KMS-11 (cell line): ENCODE measurements around the gene PCDHGC4.

Experiments used
- H2AFZ ChIP-seq: fragments of 200-600 bp; sonication (generic); 2 replicates; pipeline ENCODE4 v1.6.1; 2016; ENCODE audit warnings: antibody characterized with exemption, mixed run types, low read depth
- H3K27ac ChIP-seq: fragments of 200-600 bp; sonication (generic); 2 replicates; pipeline ENCODE4 v1.6.1; 2016; ENCODE audit warnings: mild to moderate bottlenecking, mixed run types
- H3K27me3 ChIP-seq: fragments of 200-600 bp; sonication (generic); 2 replicates; pipeline ENCODE4 v1.6.1; 2017; ENCODE audit warnings: mild to moderate bottlenecking, low read depth, mixed run types, moderate library complexity; ENCODE audit not compliant: insufficient read depth
- H3K36me3 ChIP-seq: fragments of 200-600 bp; sonication (generic); 2 replicates; pipeline ENCODE4 v1.6.1; 2017; ENCODE audit warnings: mild to moderate bottlenecking, mixed run types; ENCODE audit not compliant: insufficient read depth
- H3K4me1 ChIP-seq: fragments of 200-600 bp; sonication (generic); 2 replicates; pipeline ENCODE4 v1.6.1; 2016; ENCODE audit warnings: mild to moderate bottlenecking, low read depth, mixed run types; ENCODE audit not compliant: poor library complexity, severe bottlenecking
- H3K4me2 ChIP-seq: fragments of 200-600 bp; sonication (generic); 2 replicates; pipeline ENCODE4 v1.7.0; 2016; ENCODE audit warnings: mild to moderate bottlenecking, mixed run types
- H3K4me3 ChIP-seq: fragments of 200-600 bp; sonication (generic); IDR thresholded peaks from 2 replicates; pipeline ENCODE4 v1.6.1; 2017; ENCODE audit warnings: low read depth, low read length, mixed read lengths; ENCODE audit not compliant: insufficient read depth
- H3K79me2 ChIP-seq: fragments of 200-600 bp; sonication (generic); 2 replicates; pipeline ENCODE4 v1.6.1; 2016; ENCODE audit warnings: low read depth, mixed run types; ENCODE audit not compliant: insufficient read depth
- H3K9ac ChIP-seq: fragments of 200-600 bp; sonication (generic); 2 replicates; pipeline ENCODE4 v1.6.1; 2016; ENCODE audit warnings: mild to moderate bottlenecking, mixed run types
- H4K20me1 ChIP-seq: fragments of 200-600 bp; sonication (generic); 2 replicates; pipeline ENCODE4 v1.6.1; 2016; ENCODE audit warnings: mild to moderate bottlenecking, mixed run types; ENCODE audit not compliant: insufficient read depth
- TF ChIP-seq, protein P1 (sequence below): fragments of 200-600 bp; sonication (generic); conservative IDR thresholded peaks from 2 replicates; pipeline ENCODE4 v1.6.1; 2017; ENCODE audit warnings: low read depth, mild to moderate bottlenecking, antibody characterized with exemption, low read length, moderate library complexity, mixed read lengths

Gene PCDHGC4

GRCh38 chr5:141511771-141512325 lies 27.0 kb downstream of the PCDHGC4 start:
- Histone ChIP-seq H4K20me1 (no peaks in the 10 kb centered on the region), H3K27me3 (no peaks in the 10 kb centered on the region), H3K27ac (no peak overlapping the region), H3K36me3 (no peaks in the 10 kb centered on the region), H3K4me3 (no peak overlapping the region), H2AFZ (no peak overlapping the region), H3K4me1 (no peaks in the 10 kb centered on the region), H3K79me2 (no peaks in the 10 kb centered on the region), H3K4me2 (no peak overlapping the region), H3K9ac (no peak overlapping the region)
- TF ChIP-seq, protein P1, sequence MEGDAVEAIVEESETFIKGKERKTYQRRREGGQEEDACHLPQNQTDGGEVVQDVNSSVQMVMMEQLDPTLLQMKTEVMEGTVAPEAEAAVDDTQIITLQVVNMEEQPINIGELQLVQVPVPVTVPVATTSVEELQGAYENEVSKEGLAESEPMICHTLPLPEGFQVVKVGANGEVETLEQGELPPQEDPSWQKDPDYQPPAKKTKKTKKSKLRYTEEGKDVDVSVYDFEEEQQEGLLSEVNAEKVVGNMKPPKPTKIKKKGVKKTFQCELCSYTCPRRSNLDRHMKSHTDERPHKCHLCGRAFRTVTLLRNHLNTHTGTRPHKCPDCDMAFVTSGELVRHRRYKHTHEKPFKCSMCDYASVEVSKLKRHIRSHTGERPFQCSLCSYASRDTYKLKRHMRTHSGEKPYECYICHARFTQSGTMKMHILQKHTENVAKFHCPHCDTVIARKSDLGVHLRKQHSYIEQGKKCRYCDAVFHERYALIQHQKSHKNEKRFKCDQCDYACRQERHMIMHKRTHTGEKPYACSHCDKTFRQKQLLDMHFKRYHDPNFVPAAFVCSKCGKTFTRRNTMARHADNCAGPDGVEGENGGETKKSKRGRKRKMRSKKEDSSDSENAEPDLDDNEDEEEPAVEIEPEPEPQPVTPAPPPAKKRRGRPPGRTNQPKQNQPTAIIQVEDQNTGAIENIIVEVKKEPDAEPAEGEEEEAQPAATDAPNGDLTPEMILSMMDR = no peak

GRCh38 chr5:141512390-141512910 lies 27.6 kb downstream of the PCDHGC4 start:
- no peak overlapping the region for H3K4me3 ChIP-seq
- TF ChIP-seq, protein P1 = peak; percentile 57
- H3K4me1 ChIP-seq = no peaks in the 10 kb centered on the region
- H3K9ac ChIP-seq = no peak overlapping the region
- no peak overlapping the region for H3K27ac ChIP-seq
- no peaks in the 10 kb centered on the region for H3K27me3 ChIP-seq
- no peak overlapping the region for H2AFZ ChIP-seq
- H3K4me2 ChIP-seq = no peak overlapping the region
- H3K79me2 ChIP-seq = no peaks in the 10 kb centered on the region
- H3K36me3 ChIP-seq = no peaks in the 10 kb centered on the region
- H4K20me1 ChIP-seq = no peaks in the 10 kb centered on the region

DNA sequence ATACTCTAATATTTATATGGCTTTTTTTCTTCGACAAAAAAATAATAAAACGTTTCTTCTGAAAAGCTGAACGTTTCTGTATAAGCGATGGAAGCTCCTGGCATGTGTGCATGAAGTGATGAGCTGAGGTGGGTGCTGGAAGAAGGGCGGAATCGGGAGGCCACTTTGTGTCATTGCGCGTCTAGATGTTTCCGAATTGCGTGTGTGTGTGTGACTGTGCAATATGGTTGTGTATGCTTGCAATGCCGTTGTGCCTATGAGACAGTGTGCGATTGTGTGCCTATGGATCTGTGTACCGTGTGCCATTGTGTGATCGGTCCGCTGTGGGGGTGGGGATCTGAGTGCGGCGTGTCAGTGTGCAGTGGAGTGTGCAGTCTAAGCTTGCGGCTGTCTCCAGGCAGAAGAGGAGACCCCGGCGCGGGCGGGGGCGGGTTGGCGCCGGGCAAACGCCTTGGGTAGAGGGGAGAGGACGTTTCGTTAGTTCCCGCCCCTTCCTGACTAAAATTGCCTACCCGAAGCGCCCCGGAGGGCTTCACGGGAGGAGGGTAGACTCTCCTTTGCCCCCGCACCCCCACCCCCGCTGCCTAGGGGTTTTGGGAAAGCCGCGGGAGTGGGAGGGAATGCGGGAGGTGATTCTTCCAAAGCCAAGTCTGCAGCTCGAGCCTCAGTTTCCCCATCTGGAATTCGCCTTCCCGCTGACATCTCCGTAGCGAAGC lies 28.2 kb downstream of the PCDHGC4 start:
- Histone ChIP-seq H3K4me2 (no peak overlapping the region), H3K36me3 (no peaks in the 10 kb centered on the region), H3K79me2 (no peaks in the 10 kb centered on the region), H2AFZ (no peak overlapping the region), H3K9ac (no peak overlapping the region), H4K20me1 (no peaks in the 10 kb centered on the region), H3K27ac (no peak overlapping the region), H3K4me3 (no peak overlapping the region), H3K27me3 (no peaks in the 10 kb centered on the region), H3K4me1 (no peaks in the 10 kb centered on the region)
- TF ChIP-seq, protein P1 = no peak

- Histone ChIP-seq H3K4me1 (no peaks in the 10 kb centered on the region), H4K20me1 (no peaks in the 10 kb centered on the region), H3K27ac (no peak overlapping the region), H3K4me3 (no peak overlapping the region), H3K79me2 (no peaks in the 10 kb centered on the region), H3K9ac (no peak overlapping the region), H2AFZ (no peak overlapping the region), H3K27me3 (no peaks in the 10 kb centered on the region), H3K4me2 (no peak overlapping the region), H3K36me3 (no peaks in the 10 kb centered on the region)
- TF ChIP-seq, protein P1 = no peak
These were observed 28.9 kb downstream of the PCDHGC4 start for GRCh38 chr5:141513627-141514329.
